SU-DHL-6 (cell line): Measurements from ENCODE around the gene CPA4.

Experiments
- H2AFZ ChIP-seq: fragments of 200-600 bp; sonication (generic); 2 replicates; pipeline ENCODE4 v1.6.1; 2014; ENCODE audit warnings: low read depth, mild to moderate bottlenecking, moderate library complexity, mixed read lengths, antibody characterized with exemption, low read length; ENCODE audit not compliant: severe bottlenecking
- H3F3A ChIP-seq: fragments of 200-600 bp; shearing (Covaris generic); 2 replicates; pipeline ENCODE4 v1.6.0; 2016; ENCODE audit warnings: antibody characterized with exemption, mild to moderate bottlenecking; ENCODE audit not compliant: insufficient read depth
- H3K27ac ChIP-seq: fragments of 200-600 bp; sonication (generic); 2 replicates; pipeline ENCODE4 v1.5.1; 2016; ENCODE audit warnings: low read depth, mild to moderate bottlenecking, low read length, moderate library complexity, mixed read lengths
- H3K27me3 ChIP-seq: fragments of 200-600 bp; sonication (generic), shearing (Covaris generic); 2 replicates; pipeline ENCODE4 v1.6.0; 2014; ENCODE audit warnings: mild to moderate bottlenecking, low read length
- H3K36me3 ChIP-seq: fragments of 200-600 bp; sonication (generic); 2 replicates; pipeline ENCODE4 v1.6.1; 2014; ENCODE audit warnings: mild to moderate bottlenecking, low read length, mixed read lengths
- H3K4me2 ChIP-seq: fragments of 300-600, 200-600 bp; shearing (Covaris generic), sonication (generic); 2 replicates; pipeline ENCODE4 v1.6.0; 2014; ENCODE audit warnings: low read length, low read depth, mild to moderate bottlenecking; ENCODE audit not compliant: poor library complexity, severe bottlenecking
- H3K4me3 ChIP-seq: fragments of 200-600 bp; sonication (generic); 2 replicates; pipeline ENCODE4 v1.5.1; 2014; ENCODE audit warnings: antibody characterized with exemption, low read length, mild to moderate bottlenecking, mixed read lengths; ENCODE audit not compliant: insufficient read depth, poor library complexity, severe bottlenecking
- H3K79me2 ChIP-seq: fragments of 200-600 bp; sonication (generic); 2 replicates; pipeline ENCODE4 v1.6.1; 2014; ENCODE audit warnings: mild to moderate bottlenecking, low read length, moderate library complexity; ENCODE audit not compliant: insufficient read depth
- H3K9ac ChIP-seq: fragments of 200-600 bp; sonication (generic); 2 replicates; pipeline ENCODE4 v1.7.0; 2014; ENCODE audit warnings: mild to moderate bottlenecking, low read length
- H3K9me2 ChIP-seq: fragments of 200-600 bp; sonication (generic); replicated peaks from 2 replicates; pipeline ENCODE4 v1.6.1; 2014; ENCODE audit warnings: low read length; ENCODE audit not compliant: insufficient read depth
- H3K9me3 ChIP-seq: fragments of 200-600 bp; sonication (generic); 2 replicates; pipeline ENCODE4 v1.6.1; 2014; ENCODE audit warnings: low read length, mixed read lengths; ENCODE audit not compliant: insufficient read depth
- H4K20me1 ChIP-seq: fragments of 200-600 bp; sonication (generic); 2 replicates; pipeline ENCODE4 v1.6.1; 2014; ENCODE audit warnings: low read depth, mild to moderate bottlenecking, antibody characterized with exemption, low read length, moderate library complexity, mixed read lengths
- EZH2phosphoT487 ChIP-seq: fragments of 200-600 bp; sonication (generic), shearing (Covaris generic); conservative IDR thresholded peaks from 2 replicates; pipeline ENCODE4 v1.6.1; 2018; ENCODE audit warnings: mild to moderate bottlenecking, antibody characterized with exemption, low read length, moderate library complexity, mixed read lengths
- TF ChIP-seq, protein P1 (sequence below): fragments of 200-600 bp; sonication (generic); IDR thresholded peaks from one replicate; pipeline ENCODE4 v1.5.1; 2017; ENCODE audit warnings: antibody characterized with exemption, mild to moderate bottlenecking, low read length, moderate library complexity; ENCODE audit not compliant: insufficient read depth, poor library complexity, severe bottlenecking

Gene CPA4

DNA sequence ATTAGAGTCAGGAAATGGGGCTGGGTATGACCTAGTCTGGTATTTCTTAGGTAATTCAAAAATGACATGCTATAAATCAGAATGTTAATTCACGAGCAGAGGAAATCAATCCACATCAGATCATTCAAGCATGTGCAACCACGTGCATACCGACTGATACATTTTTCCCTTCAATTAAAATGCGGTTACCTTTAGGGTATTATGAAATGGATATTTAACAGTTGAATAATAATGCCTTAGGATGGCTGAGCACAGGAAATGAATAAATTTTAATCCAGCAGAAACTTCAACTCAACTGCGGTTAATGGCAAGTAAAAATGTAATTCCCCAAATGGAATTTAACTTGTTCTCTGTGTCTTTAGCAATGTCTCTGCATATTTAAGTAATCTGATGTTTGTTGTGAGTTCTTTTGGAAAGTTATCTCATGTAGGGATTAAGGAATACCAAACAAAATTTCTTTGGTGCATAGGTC, 17.1 kb upstream of the CPA4 start:
- Histone ChIP-seq H3K27me3 (no peaks in the 10 kb centered on the region), H4K20me1 (no peaks in the 10 kb centered on the region), H3K79me2 (no peaks in the 10 kb centered on the region), H3K36me3 (no peaks in the 10 kb centered on the region), H3K9me2 (no peaks in the 10 kb centered on the region), H3K27ac (no peak overlapping the region), H3K9ac (no peak overlapping the region), H2AFZ (no peak overlapping the region), H3K4me2 (no peak overlapping the region), H3K4me3 (no peak overlapping the region), H3K9me3 (no peaks in the 10 kb centered on the region), H3F3A (no peaks in the 10 kb centered on the region)
- no peak for TF ChIP-seq EZH2phosphoT487

DNA sequence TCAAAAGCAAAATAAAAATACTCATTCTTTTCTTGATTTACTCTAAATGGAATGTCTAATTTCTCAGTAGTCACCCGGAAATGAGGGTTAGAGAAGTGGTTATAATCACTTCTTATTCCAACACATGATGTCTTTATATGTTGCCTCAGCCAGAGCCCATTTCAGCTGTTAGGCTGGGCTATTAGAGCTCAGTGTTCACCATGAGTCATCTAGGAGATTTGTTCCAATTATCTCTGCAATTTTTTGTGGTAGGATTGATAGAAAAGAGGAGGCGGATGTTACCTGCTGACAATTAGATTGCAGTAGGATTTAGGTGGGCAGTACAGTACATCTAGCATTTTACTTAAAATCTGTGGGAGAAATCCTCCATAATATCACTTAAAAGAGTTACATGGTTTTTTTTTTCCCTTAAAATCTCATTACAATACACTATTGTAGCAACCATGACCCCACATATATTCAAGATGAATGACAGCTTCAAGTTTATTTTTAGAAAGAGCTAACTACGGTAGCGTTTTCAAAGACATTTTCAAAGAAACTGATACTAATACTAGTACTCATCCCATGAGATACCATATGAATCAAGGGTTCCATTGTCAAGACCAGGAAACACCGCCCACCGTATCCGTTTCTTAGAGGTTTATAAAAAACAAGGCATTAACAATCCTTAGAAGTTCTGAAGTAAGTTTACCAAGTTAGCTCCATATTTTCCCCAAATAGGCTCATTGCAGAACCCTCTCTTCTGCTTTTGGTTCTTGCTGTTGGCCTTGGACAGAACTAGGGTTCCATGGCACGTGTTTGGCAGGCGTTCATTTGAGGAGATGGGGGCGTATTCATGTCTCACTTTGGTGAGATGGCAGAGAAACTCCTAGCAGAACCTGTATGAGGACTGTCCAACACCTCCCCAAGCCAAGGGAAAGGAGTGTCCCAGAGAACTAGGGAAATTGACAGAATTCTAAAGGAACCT, 15.9 kb upstream of the CPA4 start:
- Histone ChIP-seq H3K4me2 (no peak overlapping the region), H2AFZ (no peak overlapping the region), H3K9ac (no peak overlapping the region), H3K4me3 (no peak overlapping the region), H3F3A (no peaks in the 10 kb centered on the region), H4K20me1 (no peaks in the 10 kb centered on the region), H3K36me3 (no peaks in the 10 kb centered on the region), H3K27me3 (no peaks in the 10 kb centered on the region), H3K79me2 (no peaks in the 10 kb centered on the region), H3K9me3 (no peaks in the 10 kb centered on the region), H3K27ac (no peak overlapping the region), H3K9me2 (no peaks in the 10 kb centered on the region)
- TF ChIP-seq EZH2phosphoT487, result no peak
- TF ChIP-seq, protein P1, sequence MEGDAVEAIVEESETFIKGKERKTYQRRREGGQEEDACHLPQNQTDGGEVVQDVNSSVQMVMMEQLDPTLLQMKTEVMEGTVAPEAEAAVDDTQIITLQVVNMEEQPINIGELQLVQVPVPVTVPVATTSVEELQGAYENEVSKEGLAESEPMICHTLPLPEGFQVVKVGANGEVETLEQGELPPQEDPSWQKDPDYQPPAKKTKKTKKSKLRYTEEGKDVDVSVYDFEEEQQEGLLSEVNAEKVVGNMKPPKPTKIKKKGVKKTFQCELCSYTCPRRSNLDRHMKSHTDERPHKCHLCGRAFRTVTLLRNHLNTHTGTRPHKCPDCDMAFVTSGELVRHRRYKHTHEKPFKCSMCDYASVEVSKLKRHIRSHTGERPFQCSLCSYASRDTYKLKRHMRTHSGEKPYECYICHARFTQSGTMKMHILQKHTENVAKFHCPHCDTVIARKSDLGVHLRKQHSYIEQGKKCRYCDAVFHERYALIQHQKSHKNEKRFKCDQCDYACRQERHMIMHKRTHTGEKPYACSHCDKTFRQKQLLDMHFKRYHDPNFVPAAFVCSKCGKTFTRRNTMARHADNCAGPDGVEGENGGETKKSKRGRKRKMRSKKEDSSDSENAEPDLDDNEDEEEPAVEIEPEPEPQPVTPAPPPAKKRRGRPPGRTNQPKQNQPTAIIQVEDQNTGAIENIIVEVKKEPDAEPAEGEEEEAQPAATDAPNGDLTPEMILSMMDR, result no peak

DNA sequence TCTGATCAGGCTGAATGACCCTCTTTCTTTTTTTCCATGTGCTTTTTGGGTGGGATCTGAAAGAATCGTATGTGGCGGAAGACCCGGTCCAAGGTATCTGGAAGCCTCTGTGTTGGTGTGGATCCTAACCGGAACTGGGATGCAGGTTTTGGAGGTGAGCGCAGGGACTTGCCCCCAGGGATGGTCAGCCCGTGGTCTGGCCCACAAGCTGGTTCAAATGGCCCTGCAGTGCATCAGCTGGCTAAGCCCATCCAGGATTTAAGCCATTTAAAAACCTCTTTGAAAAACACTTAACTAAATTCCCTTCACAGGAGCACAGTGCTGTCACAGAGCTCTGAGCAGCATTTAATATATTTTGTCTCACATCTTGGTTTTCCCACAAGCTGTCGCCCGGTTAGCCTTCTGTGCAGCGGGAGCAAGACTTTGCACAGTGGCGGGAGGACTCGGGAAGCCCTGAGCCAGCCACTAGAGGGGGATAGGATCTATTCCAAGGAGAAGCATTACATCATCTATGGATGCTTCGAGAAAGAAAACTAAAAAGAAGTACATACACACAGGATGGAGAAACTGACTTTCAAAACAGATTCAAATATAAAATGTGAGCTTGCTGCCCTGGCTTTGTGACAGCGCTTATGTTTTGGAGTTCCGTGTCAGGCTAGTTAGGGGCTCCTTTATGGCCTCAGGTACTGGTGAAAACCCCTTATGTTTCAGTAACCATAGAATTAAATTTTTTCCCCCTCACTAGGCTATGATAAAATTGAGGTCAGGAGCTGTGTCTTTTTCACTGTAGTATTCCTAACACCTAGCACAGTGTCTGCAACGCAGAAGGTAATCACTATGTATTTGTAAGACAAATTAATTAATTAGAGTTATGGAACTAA, 15.0 kb upstream of the CPA4 start:
- H3K9me2 ChIP-seq, result no peaks in the 10 kb centered on the region
- H3K4me3 ChIP-seq, result no peak overlapping the region
- H3K27ac ChIP-seq, result no peak overlapping the region
- H3K27me3 ChIP-seq, result no peaks in the 10 kb centered on the region
- H3K4me2 ChIP-seq, result no peak overlapping the region
- TF ChIP-seq, protein P1, result no peak
- no peak for TF ChIP-seq EZH2phosphoT487
- no peak overlapping the region for H3K9ac ChIP-seq
- H3K79me2 ChIP-seq, result no peaks in the 10 kb centered on the region
- H2AFZ ChIP-seq, result no peak overlapping the region
- H3F3A ChIP-seq, result no peaks in the 10 kb centered on the region
- no peaks in the 10 kb centered on the region for H3K36me3 ChIP-seq
- no peaks in the 10 kb centered on the region for H3K9me3 ChIP-seq
- no peaks in the 10 kb centered on the region for H4K20me1 ChIP-seq
